Measurements from ENCODE around the gene RALBP1.

DNA sequence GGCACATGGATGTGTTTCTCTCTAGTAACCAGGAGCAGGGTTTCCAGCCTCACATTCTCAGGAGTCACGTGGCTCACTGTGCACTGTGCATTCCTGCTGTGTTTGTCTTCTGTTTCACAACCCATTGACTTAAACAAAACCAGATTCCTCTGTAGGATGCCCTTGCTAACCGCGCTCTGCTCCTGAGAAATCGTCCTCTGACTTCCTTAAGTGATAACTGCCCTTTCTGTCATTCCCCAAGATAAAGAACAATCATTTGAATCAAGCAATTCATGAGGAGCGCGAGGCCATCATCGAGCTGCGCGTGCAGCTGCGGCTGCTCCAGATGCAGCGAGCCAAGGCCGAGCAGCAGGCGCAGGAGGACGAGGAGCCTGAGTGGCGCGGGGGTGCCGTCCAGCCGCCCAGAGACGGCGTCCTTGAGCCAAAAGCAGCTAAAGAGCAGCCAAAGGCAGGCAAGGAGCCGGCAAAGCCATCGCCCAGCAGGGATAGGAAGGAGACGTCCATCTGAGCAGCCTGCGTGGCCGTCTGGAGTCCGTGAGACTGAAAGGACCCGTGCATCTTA is 60.2 kb downstream of the RALBP1 start:
- TF ChIP-seq, protein P1, sequence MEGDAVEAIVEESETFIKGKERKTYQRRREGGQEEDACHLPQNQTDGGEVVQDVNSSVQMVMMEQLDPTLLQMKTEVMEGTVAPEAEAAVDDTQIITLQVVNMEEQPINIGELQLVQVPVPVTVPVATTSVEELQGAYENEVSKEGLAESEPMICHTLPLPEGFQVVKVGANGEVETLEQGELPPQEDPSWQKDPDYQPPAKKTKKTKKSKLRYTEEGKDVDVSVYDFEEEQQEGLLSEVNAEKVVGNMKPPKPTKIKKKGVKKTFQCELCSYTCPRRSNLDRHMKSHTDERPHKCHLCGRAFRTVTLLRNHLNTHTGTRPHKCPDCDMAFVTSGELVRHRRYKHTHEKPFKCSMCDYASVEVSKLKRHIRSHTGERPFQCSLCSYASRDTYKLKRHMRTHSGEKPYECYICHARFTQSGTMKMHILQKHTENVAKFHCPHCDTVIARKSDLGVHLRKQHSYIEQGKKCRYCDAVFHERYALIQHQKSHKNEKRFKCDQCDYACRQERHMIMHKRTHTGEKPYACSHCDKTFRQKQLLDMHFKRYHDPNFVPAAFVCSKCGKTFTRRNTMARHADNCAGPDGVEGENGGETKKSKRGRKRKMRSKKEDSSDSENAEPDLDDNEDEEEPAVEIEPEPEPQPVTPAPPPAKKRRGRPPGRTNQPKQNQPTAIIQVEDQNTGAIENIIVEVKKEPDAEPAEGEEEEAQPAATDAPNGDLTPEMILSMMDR (IDR thresholded peaks at IDR 0.05): no peak
- TF ChIP-seq POLR2AphosphoS5 (IDR thresholded peaks at IDR 0.05): peak in 1 of 3 donors; percentile 27
- TF ChIP-seq POLR2A (IDR thresholded peaks at IDR 0.05): no peak
- TF ChIP-seq EP300 (IDR thresholded peaks at IDR 0.05): no peak
